Activated CD4-positive, alpha-beta T cell treated with anti-CD3 and anti-CD28 coated beads, Interleukin-2, amount 50 U/mL, for 24 hours (primary cell): Measurements from ENCODE around the gene ARHGEF40.

Experiments
- DNase-seq, 2 donors: peaks; one replicate each; pipeline ENCODE4 v3.0.0-alpha.2; 2020; ENCODE audit warnings: low read depth in 1 of 2, low spot score in 1 of 2

ARHGEF40 gene

DNA sequence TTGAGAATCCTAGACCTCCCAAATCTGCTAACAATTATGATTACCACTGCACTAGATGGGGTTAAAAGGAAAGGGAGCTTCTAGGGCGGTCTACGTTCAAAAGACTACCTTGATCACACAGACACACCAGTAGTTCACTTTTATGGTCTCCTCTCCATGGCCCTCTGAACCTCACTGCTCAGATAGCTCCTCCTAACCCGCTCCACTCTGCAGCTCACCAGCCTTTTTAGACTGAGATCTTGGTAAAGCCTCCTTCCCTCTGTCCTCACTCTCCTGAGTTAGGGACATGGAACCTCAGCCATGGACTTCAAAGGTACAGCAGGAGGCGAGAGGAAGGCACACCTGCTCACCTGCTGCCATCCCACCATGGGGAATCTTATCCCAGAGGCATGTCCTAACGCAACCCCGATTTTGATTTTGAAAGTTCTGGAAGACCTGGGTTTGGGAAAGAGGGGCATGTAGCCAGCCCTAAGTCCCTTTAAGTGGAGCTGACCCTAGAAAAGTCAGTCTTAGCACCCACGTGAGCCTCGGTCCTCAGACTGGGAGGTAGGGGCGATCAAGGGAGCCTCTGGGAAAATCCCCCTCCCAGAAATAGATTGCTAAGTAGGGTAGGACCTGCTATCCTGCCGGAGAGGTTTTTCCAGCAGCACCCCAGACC is 27.0 kb downstream of the ARHGEF40 start:
- no peak for DNase-seq

DNA sequence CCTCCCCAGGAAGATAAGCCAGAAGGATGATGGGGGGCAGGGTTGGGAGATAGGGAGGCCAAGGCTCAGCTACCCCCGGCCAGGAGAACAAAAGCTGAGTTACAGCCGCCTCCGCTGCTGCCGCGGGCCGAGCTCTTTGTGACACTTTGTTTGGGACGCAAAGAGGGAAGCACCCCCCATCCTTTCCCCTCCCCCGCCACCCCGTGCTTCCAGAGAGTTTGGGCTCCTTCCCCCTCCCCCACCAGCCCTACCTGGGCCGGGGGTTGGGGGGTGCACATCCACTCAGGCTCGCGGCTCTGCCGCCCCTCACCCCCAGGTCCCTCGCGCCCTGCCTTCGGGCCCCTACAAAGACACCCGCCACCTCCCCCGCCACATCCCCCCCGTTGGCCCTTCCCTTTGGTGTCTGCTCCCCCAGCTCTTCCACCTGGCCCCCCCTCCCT is 27.6 kb downstream of the ARHGEF40 start:
- DNase-seq = no peak

DNA sequence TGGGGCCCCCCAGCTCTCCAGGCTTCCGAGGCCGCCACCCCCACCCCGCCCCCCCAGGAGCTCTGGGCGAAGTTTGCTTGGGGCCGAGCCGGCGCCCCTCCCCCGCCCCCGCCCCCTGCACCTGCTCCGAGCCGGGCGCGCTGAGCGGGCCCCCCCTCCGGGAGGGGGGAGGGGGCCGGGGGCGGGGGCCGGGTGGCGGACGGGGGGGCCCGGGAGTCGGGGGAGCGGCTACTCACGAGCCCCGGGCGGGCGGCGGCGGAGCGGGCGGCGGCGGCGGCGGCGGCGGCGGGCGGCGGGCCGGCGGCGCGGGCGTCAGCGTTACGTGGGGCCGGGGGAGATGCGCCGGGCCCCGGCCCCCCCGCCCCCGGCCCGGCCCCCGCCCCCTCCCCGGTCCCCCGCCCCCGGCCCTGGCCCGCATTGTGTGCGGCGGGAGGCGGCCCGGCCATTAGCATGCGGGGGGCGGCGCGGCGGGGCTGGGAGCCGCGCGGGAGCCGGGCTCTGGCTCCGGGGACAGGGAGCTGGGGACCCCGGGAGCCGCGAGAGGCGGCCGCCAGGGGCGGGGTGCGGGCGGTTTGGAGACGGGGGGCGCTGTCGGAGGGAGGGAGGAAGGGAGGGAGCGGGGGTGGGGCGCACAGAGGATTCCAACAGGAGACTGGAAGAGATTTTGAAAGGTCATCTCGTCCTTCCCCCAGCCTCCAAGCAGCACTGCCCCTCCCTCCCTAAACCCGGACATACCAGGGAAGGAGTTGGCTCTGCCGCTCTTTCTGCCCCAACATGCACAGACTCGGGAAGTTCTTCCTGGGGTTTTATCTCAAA is 28.2 kb downstream of the ARHGEF40 start, which contains the start of gene ZNF219:
TSS of gene ZNF219 (minus strand) at position 580 of the 816 bp plus-strand sequence. CDS start 5,064 bp downstream, outside the sequence.
- DNase-seq = no peak

DNA sequence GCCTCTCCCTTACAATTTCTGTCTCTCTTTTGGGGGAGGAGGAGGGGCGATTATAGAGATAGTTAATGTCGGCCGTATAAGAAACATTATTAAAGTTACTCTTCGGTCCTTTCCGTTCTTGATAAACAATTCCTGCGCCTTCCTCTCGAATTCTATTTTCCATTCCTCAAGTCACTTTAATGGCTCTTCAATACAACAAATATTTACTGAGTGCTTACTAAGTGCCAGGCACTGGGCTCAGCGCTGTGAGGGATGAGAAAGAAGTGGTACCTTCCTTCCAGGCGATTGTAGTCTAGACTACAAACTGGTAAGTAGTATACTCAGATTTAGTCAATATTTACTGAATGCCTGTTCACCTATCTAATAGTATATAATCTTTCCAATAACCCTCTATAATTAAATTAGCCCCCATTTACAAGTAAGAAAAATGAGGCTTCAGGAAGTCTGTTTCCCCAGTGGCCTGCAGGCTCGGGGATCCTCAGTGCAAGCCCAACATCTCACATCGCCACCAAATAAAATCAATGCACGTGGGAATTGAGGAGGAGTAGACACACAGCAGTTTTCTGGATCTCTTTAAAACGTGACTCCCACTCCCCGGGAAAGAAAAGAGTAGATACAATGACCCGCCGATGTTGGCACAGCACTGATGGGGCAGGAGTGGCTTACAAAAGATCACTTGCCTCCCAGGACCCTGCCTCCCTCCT is 28.9 kb downstream of the ARHGEF40 start:
- no peak for DNase-seq

DNA sequence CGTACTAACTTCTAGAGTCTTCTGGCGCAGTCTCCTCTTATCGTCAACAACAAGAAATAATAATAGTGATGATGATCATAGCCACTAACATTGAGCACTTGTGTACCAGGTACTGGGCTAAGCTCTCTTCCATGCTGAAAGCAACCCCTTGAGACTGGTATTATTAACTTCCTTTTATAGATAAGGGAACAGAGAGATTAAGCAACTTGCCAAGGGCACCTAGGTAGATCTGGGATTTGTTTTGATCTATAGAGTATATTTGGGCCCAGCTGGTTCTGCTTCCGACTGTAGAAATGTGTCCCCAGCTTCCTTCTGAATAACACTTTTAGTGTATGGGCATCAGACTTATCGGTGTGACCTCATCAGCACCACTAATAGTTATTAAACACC is 29.5 kb downstream of the ARHGEF40 start:
- DNase-seq = no peak

DNA sequence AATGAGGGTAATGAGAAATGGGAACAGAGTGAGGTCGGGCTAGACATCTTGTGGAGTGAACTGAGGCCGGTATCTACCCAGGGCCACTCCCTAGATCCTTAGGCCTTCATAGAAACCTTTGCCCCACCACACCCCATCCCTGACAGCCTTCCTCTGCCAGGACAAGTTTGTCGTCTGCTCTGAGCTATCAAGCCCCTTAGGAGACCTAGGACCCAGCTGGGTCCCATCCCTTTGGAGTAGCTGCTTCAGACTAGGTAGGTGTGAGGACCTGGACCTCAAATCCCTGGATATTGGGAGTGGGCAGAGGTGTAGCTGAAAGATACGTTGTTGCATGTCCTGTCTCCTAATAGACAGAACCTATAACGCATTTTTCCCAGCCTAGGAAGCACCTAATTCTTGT is 30.8 kb downstream of the ARHGEF40 start, which contains the start of gene TMEM253:
TSS of gene TMEM253 (plus strand) at position 136 of the 400 bp plus-strand sequence. CDS start 278 bp downstream, outside the sequence.
- DNase-seq = no peak

DNA sequence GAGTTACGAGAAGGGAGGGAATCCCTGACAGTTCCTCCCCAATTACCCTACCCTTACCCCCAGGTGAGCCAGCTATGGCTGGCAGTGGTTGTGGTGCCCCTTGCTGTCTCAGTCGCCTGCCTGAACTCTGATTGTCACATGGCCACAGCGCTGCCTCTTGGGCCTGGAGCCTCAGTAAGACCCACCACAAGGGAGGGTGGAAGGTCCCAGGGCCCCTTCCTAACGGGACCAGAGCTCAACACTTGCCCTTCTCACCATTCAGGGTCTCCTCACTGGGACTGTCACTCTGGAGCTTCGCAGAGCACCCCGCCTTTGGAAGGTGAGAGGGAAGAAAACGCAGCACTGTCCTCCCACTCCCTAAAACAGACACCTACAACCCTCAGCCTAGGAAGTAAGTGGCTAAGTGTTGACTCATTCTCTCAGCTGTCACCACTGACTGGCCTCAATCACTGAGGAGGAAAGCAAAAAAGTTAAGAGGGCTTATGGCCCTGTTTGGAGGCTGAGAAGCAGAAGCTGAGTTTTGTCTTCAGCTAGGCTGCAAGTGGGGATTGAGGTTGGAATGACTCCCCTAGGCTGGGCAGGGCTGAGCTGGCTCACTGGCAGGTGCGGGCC is 31.8 kb downstream of the ARHGEF40 start:
- DNase-seq = no peak

DNA sequence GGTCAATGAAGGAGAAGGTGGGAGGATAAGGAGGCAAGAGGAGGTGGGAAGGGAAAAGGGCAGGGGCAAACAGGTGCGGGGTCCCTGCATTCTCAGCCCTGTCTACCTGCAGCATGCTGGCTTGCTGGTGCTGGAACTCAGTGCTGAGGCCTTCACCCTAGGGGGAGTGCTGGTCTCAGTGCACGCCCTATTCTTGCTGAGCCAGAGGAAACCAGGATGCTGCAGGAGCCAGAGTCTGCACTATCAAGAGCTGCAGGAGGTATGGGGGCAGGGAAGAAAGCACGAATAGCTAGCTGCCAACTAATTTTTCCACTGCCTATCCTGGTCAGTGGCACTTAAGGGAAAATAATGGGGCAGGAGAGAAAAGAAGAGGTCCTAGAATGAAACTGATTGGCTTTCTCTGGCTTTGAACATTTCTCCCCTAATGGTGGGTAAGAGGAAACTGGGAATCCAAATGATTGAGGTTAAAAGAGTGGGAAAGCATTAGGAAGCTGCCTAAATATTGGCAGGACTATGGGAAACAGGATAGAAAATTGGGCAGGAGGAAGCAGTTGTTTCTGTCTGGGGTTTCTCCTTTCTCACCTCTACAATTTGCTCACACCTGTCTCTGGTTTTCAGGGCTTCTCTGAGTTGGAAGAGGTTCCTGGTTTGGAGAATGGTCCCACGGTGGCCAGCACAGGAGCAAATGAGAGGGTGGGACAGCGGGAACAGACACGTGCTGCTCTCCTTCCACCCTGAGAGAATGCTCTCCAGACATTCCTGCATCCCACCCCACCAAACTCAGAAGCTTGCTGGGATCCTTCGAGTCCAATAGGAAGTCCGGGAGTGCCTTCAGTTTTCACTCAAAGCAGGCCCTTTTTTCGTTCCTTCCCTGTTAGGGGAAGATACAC is 32.7 kb downstream of the ARHGEF40 start:
- DNase-seq = no peak

DNA sequence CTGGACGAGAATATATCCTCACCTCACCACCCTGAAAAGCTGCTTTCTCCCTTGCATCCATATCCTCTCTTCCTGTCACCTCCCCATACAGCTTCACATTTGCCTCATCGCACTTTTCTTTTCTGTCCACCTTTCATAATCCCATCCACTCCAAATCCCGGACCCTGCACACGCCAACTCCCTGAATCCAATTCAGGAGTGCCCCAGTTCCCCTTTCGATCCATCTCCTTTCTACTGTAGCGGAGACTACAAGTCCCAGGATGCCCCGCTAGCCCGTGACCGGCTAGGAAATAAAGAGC is 33.3 kb downstream of the ARHGEF40 start:
- no peak for DNase-seq

DNA sequence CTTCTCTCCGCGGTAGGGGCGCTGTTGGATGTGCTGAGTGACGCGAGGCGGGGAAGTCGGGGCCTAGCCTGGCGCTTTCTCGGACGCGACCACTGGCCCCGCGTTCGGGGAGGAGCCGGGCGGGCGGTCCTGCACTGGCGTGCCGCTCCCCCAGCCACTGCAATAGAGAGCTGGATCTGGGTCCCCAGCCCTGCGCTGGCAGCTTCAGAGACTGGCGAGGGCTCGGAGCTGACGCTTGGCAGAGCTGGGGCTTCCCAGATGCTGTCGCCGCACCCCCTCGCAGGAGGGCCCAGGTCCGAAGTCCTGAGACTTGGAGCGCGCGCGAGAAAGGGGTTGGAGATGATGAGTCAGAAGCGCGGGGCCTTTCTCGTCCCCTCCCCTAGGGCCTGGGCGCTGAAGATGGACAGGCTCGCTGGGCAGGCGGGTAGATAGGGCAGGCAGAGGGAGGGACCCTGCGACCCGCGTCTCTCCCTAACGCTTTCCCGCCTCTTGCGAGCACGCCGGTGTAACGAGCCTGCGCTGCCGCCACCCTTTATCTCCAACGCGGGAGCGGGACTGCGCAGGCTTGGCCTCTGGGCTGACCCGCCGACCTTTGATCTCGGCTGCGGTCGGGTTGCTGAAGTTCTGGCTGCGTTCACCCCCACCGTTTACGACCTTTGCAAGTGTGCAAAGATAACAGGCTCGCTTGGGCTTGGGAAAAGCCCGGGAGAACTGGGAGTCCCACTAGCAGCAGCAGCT is 33.8 kb downstream of the ARHGEF40 start:
- peak; percentile 90 to 92 for DNase-seq

DNA sequence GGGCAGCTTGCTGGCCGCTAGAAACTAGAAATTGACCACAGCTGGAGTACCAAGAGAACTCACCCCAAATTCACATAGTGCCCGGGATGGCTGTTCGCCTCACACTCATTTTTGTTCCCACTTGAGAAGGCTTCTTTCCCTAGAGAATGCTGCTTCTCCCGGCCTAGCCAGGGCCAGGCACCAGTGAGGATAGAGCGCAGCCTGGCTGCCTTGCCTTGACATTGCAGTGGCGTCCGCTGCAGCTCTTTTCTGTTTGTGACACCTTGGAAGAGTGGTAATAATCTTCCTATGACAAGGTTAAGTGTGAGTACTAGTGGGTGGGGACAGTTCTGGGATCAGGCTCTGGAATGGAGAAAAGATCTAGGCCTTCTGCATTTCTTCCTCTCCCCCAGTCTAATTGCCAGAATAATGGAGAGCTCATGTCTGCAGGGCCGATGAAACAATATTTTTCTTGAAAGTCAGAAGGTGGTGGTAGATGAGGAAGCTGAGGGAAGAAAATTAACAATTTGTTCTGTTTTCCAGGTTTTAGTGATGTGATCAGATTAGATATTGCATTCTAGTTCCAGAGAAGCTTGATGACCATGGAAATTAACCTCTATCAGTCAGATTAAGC is 34.5 kb downstream of the ARHGEF40 start:
- DNase-seq = peak; percentile 53 to 63

DNA sequence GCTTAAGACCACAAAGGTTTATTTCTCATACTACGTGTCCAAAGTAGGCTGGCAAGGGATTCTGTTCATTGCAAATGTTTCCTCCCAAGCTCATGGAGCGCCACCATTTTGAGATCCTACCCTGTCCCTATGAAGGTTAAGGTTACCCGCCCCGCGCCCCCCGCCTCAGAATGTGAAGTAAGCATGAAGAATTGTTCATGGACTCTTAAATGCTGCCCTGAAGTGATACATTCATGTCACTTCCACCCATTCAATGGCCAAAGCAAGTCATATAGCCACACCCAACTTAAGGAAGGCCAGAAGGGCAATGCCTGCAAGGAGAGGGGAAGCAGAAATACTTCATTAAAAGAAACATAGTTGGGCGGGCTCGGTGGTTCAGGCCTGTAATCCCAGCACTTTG is 35.0 kb downstream of the ARHGEF40 start:
- DNase-seq = no peak

DNA sequence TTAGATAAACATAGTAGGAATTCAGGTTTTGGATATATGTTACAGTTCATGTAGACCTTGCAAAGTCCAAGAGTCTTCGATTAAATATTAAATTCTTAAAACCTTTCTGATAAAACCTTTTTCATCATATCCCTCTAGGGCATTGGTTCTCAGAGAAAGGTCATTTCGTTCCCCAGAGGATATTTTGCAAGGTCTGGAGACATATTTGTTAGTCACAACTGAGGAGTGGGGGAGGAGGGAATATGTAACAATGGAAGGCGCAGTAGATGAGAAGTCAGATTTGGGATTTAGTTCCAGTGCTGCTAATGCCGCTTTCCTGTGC is 36.0 kb downstream of the ARHGEF40 start:
- no peak for DNase-seq

DNA sequence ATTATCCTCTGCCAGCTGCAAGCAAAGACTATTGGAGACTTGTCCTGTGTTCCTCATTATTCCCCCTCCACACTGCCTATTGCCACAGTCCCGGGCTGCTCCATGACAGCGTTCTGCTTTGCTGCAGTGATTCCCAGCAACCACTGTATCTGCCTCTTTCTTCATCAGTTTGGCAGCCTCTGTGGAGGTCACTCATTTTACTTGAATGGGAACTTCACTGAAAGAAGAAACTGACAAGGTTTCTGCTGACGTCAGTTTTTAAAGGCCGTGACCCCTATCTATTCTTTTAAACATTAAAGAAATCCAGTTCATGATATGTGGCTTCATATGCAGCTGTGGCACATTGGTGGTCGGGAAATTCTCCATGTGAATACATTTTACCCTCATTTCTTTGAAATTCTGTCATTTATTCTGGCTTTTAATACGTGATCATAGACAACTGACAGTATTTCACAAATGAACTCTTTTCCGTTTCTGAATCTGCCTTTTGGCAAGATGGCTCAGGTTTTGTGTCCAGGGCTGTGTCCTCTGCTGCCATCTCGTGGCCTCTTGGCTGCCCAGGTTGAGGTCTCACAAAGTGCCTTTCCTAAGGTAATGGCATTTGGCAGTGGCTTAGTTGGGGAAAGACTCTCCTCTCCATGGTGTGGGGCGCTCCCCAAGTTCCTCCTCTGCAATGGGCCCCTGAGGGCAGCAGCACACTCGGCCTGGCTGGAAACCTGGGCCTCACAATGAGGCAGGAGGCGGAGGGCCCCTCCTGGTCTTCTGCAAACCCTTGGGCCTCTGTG is 36.6 kb downstream of the ARHGEF40 start:
- DNase-seq = peak in 1 of 2 donors; percentile 66

DNA sequence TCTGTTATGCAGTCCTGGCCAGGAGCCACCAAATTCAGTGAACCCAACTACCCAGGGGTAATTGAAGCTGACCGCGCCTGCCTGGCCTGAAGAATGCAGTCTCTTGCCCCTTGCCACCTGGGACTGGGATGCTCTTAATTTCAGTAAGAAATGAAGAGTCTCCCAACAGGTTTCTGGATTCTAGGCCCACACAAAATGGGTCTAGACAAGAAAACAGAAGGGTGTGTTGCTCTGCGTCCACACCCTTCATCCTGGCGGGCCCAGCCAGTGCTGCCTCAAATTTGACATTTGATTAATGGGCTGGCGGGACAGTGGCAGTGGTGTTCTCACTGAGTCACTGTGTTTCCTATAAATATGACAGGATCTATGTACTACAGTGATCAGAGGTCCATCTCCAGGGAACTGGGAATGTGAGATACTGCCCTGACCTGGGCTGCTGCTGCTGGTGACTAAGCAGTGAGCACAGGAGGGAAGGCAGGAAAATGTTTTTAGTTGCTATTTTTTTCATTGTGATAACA is 37.2 kb downstream of the ARHGEF40 start:
- DNase-seq = no peak

DNA sequence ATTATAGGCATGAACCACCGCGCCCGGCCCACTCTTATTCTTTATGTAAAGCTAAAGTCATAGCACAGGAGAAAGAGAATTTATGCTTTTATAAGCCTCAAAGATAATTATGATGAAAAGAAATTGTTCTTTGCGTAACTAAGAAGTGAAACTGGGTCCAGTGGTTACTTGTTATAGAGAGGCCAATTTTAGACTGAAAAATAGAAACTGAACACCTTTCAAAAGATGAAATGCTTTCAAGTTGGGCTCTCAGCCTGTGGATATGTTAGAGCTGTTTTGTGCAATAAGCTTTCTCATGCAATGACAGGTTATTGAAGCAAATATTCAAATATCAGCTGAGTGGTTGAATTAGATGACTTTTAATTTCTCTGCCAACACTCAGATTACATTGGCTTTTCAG is 38.7 kb downstream of the ARHGEF40 start:
- DNase-seq = no peak

DNA sequence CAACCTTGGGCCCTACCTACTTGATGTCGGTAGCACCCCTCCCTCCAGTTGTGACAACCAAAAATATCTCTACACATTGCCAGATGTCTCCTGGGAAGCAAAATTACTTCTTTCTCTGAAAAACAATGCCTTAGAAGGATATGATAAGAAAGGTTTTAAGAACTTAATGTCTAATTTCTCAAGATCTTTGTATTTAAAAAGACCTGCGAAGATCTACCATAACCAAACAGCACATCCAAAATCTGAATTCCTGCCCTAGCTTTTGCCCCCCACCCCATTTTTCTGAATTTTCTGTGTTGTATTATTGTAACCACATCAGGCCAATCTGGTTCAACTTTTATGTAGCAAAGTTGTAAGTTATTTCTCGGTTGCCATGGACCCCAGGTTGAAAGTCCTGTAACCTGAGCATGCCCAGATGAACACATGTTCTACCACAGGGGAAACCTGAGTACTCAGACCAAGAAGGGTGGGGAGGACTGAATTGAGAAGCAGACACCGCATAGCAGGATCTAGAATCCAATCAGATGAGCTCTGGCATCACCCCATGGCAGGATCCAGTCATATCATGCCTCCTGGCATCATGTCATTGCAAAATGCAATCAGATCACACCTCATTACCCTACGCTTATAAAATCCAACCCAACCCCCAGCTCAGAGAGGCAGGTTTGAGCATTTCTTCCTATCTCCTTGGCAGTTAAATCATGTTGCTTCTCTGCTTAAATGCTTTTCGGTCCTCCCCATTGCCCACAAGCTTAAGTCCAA is 39.5 kb downstream of the ARHGEF40 start:
- DNase-seq = no peak

DNA sequence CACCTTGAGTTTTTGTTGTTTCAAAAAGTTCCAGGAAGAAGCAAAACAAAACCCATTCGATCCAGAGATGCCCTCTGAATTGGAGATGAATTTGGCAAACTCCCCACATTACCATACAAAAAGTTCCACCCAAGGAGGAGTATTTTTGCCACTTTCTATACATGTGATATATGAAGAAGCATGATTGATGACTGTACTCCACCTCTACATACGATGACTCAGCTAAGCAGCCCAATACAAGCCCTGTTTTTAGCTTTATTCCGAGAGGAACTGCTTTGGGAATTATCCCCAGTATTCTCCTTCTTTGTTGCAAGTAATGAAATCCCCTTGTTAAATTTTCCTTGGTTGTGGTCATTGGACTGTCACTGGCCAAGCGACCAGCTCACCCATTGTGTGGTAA is 42.2 kb downstream of the ARHGEF40 start:
- DNase-seq = no peak
